HG03342 (cell line): ENCODE results near the gene EFCAB9.

Experiments used
- ATAC-seq: cut with Tn5 transposase; IDR thresholded peaks from one replicate; pipeline ENCODE4 v1.9.1; 2021; ENCODE audit warnings: mild to moderate bottlenecking, moderate library complexity; ENCODE audit not compliant: unreplicated experiment

Gene EFCAB9

GRCh38 chr5:172235827-172236736, 42.1 kb downstream of the EFCAB9 start:
- ATAC-seq, result no peak

- no peak for ATAC-seq
Observed at GRCh38 chr5:172238334-172238733, 44.4 kb downstream of the EFCAB9 start.

- no peak for ATAC-seq
Observed at GRCh38 chr5:172243302-172243701, 49.3 kb downstream of the EFCAB9 start.

- ATAC-seq, result no peak
Observed at GRCh38 chr5:172245046-172245445, 51.1 kb downstream of the EFCAB9 start.

- no peak for ATAC-seq
Observed at GRCh38 chr5:172245703-172246125, 51.7 kb downstream of the EFCAB9 start.

GRCh38 chr5:172248637-172249036, 54.7 kb downstream of the EFCAB9 start:
- ATAC-seq, result no peak

- ATAC-seq, result no peak
Observed at GRCh38 chr5:172251419-172251818, 57.4 kb downstream of the EFCAB9 start.

GRCh38 chr5:172252501-172252900, 58.5 kb downstream of the EFCAB9 start:
- no peak for ATAC-seq
